Esophagus squamous epithelium (tissue), 4 donors: ENCODE measurements around the gene OTOS.

Experiments
- CTCF ChIP-seq, 6 experiments: fragments of 450-650 bp in 4 of 6; fragments of 200-600 bp in 2 of 6; sonication (generic) in 2 of 6; IDR thresholded peaks; one replicate each; pipeline ENCODE4 v1.5.1; 2016 to 2019; ENCODE audit warnings: antibody characterized with exemption in 6 of 6, mild to moderate bottlenecking in 4 of 6, moderate library complexity in 4 of 6
- POLR2A ChIP-seq, 4 donors: fragments of 450-650 bp; IDR thresholded peaks; one replicate each; pipeline ENCODE4 v1.6.1; 2017; ENCODE audit warnings: antibody characterized with exemption in 4 of 4, mild to moderate bottlenecking in 4 of 4, moderate library complexity in 3 of 4

- no peak for TF ChIP-seq CTCF (IDR thresholded peaks at IDR 0.05)
- no peak for TF ChIP-seq POLR2A (IDR thresholded peaks at IDR 0.05)
Measured at GRCh38 chr2:240105982-240106381, 34.5 kb downstream of the OTOS start.
